Fibroblast of mammary gland (primary cell): Measurements from ENCODE around the gene ENTPD7.

Experiments
- DNase-seq: peaks from one replicate; pipeline ENCODE4 v3.0.0-alpha.2; 2010; ENCODE audit warnings: low read depth
- H3K4me3 ChIP-seq: 2 replicates; pipeline ENCODE4 v1.5.1; 2011; ENCODE audit warnings: low read depth, mild to moderate bottlenecking, low read length, moderate library complexity; ENCODE audit not compliant: control insufficient read depth
- TF ChIP-seq, protein P1 (sequence below): conservative IDR thresholded peaks from 2 replicates; pipeline ENCODE4 v1.5.1; 2011; ENCODE audit warnings: low read depth, low read length, inconsistent platforms; ENCODE audit not compliant: control insufficient read depth, insufficient read depth

The ENTPD7 gene

DNA sequence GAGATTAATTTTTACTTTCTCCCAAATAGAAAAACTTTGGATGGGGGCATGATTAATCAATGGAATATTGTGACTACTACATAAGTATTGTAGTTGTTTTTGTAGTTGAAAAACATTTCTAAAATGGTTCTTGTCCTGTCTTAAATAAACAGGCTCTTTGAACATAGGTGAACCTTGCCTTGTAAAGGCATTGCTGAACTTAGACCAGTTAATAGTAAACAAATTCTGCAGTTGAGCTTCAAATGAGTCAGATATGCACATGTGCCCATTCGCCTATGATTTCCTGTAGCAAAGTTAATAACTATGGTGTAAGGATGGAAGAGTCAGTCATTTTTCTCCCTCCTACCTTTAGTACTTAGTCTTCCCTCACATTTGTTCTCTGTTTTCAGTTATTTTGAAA lies 95.4 kb downstream of the ENTPD7 start:
- TF ChIP-seq, protein P1, sequence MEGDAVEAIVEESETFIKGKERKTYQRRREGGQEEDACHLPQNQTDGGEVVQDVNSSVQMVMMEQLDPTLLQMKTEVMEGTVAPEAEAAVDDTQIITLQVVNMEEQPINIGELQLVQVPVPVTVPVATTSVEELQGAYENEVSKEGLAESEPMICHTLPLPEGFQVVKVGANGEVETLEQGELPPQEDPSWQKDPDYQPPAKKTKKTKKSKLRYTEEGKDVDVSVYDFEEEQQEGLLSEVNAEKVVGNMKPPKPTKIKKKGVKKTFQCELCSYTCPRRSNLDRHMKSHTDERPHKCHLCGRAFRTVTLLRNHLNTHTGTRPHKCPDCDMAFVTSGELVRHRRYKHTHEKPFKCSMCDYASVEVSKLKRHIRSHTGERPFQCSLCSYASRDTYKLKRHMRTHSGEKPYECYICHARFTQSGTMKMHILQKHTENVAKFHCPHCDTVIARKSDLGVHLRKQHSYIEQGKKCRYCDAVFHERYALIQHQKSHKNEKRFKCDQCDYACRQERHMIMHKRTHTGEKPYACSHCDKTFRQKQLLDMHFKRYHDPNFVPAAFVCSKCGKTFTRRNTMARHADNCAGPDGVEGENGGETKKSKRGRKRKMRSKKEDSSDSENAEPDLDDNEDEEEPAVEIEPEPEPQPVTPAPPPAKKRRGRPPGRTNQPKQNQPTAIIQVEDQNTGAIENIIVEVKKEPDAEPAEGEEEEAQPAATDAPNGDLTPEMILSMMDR, result no peak
- DNase-seq, result peak; percentile 67
- no peak overlapping the region for H3K4me3 ChIP-seq
